ENCODE data around the gene MRPL44. TPM values are rescaled to one million over a fixed set of nuclear protein-coding genes. Genes with fewer than 3 reads are reported as not detected.

Gene MRPL44
- total and polyA plus RNA-seq, 2 of the 13 experiments (the other 11 are each of a cell fraction or from before 2014, with no cell fraction given), result 38.4 to 78.0 TPM

- TF ChIP-seq ELF4 (CRISPR knock-in tag; IDR thresholded peaks at IDR 0.05; ENCODE audit: borderline replicate concordance), result no peak
- TF ChIP-seq NR0B2 (CRISPR knock-in tag; IDR thresholded peaks at IDR 0.05), result no peak
- TF ChIP-seq HNF1A (IDR thresholded peaks at IDR 0.05; ENCODE audit: low read depth), result no peak
- no peak for TF ChIP-seq HNF1A (CRISPR knock-in tag; IDR thresholded peaks at IDR 0.05; ENCODE audit: borderline replicate concordance)
- no peak for TF ChIP-seq PITX1 (CRISPR knock-in tag; IDR thresholded peaks at IDR 0.05)
These were observed 22.4 kb upstream of the MRPL44 start (continued) for GRCh38 chr2:223934870-223935269.

- Histone ChIP-seq H3K27ac (ENCODE audit: extremely low read length, insufficient read depth, low read length) (no peak overlapping the region), H4K20me1 (ENCODE audit: insufficient read depth, low read length) (0 out of 2 replicates have a peak, but pooled peaks cover 4% of the 10 kb centered on the region), H3K4me3 (replicated peaks in 1 of 3; ENCODE audit: insufficient read depth in 1 of 3, low read depth in 2 of 3, low read length in 3 of 3) (no peak overlapping the region), H3K9ac (ENCODE audit: insufficient read depth, low read depth, low read length) (no peak overlapping the region), H3K4me2 (ENCODE audit: low read depth, low read length) (no peak overlapping the region), H3K9me3 (ENCODE audit: low read length) (no peaks in the 10 kb centered on the region), H3K27me3 (ENCODE audit: control insufficient read depth in 1 of 2, insufficient read depth in 2 of 2, low read length in 2 of 2) (no peaks in the 10 kb centered on the region), H3K36me3 (replicated peaks in 1 of 2; ENCODE audit: control insufficient read depth in 1 of 2, insufficient read depth in 2 of 2, low read length in 2 of 2) (no peaks in the 10 kb centered on the region), H2AFZ (ENCODE audit: low read length) (no peak overlapping the region), H3K79me2 (ENCODE audit: insufficient read depth, low read length) (peaks cover 79% of the 10 kb centered on the region), H3K4me1 (ENCODE audit: insufficient read depth, low read length) (peaks cover 83% of the 10 kb centered on the region)
- ChIA-PET CTCF (ENCODE audit: low intra/inter-chr PET ratio, low total read pairs) (no interaction called here), POLR2A (interaction anchor here (0.7 to 0.9 kb wide), 2 partner anchors 9 to 28 kb away, joined by 4 to 6 read pairs; partner anchors contain the start of gene WDFY1)
- DNase-seq (ENCODE audit: low spot score) (no peak), ATAC-seq (no peak), FAIRE-seq (no peak)
- no TSS peak for BruUV-seq (replicated peaks)
- TF ChIP-seq ZNF652 (CRISPR knock-in tag; IDR thresholded peaks at IDR 0.05; ENCODE audit: borderline replicate concordance, low read depth) (peak; percentile 51; the same call in 1 of the 2 replicates), MAFK (conservative IDR thresholded peaks at IDR 0.05 in 1 of 2, IDR thresholded peaks at IDR 0.05 in 1 of 2; ENCODE audit: low read length in 2 of 2) (0 out of 4 replicates have a peak, but pooled peaks of 1 of the 2 experiments have one; percentile 11), ZBTB20 (CRISPR knock-in tag; IDR thresholded peaks at IDR 0.05; ENCODE audit: borderline replicate concordance, low read depth) (no peak)
- intact Hi-C loops (cut with micrococcal nuclease; ENCODE audit: unreplicated experiment), result loop anchor here (1.0 kb wide), 1 partner anchor 17 kb away; no protein-coding TSS in a partner anchor
- in situ Hi-C loops (cut with HindIII; ENCODE audit: extremely low pct_ligation_motif_present, low pct_unique_long_range_greater_than_20kb), result no loop called here
These were observed 21.7 kb upstream of the MRPL44 start for GRCh38 chr2:223935459-223936125.

All from HepG2 (cell line).